Epidermal melanocyte (primary cell): ENCODE data around the gene SAP25.

ENCODE experiments used
- DNase-seq: peaks from one replicate; pipeline ENCODE4 v3.0.0; 2011; ENCODE audit warnings: low spot score; ENCODE audit not compliant: insufficient read length

SAP25 gene

DNA sequence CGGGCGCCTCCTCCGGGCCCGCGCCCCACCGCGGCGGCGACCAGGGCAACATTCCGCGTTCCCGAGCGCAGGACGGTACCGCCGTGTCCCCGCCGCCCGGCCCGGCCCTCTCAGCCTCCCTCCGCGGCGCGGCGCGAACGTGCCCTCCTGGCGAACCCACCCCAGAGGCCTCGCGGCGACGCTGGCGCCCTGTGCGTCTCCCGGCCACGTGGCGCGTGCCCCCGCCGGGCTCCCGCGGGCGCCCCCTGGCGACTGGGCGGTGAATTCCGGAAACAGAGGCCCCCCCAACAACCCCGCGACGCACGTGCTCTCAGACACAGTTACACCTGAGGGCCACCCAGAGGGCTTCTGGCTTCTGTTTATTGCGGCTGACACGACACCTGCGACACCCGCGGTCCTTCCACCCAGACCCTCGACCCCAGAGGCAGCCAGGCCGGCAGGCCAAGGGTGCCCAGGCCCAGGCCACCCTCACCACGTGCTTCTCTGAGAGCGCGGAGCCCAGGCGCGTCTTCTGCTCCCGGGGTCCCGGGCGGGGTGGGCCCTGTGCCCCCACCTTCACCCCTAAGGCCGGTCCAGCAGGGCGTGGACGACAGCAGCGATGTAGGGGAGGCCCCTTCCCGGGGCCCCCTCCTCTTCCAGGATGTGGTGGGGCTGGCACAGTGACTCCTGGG, at the start of gene SAP25:
Gene SAP25 (minus strand): TSS at position 210 of the 671 bp plus-strand sequence. CDS start 158 bp downstream, at position 52.
- DNase-seq = no peak

DNA sequence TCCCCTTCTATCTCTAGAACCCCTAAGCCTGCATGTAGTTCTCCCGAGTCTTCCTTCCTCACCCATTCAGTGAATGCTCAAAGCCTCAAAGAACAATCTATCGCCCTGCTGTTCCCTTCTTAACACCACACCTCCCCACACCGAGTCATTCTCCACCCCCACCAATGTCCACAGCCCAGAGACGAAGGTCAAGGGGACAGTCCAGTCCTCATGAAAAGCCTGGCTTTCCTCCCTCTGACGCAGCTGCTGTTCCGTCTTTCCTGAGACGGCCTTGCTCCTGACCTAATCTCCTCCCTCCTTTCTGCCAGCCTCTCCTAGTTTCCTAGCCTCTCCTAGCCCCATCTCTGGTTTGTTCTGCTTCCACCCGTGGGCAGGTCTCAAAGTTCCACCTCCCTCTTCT, 47.9 kb upstream of the SAP25 start:
- no peak for DNase-seq

DNA sequence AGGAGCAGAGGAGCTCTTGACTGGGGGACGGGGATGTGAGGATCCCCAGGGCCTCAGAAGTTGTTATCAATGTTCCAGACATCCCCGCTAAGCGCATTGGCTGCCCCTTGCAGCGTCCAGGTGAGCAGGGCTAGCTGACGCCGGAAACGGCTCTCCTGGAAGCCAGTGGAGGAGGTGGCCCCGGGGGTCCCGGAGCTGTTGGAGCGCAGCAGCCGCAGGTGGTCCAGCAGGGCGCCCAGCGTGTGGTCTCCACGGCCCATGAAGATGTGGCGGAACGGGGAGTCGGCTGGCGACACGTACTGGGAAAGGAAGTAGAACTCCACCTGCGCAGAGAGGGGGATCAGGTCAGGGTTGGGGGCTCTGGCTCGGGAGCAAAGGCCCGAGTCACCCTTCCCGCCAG, 47.1 kb upstream of the SAP25 start:
- DNase-seq = no peak

- DNase-seq = no peak
Observed at GRCh38 chr7:100620239-100620638, 46.5 kb upstream of the SAP25 start.

GRCh38 chr7:100614308-100614861, 40.7 kb upstream of the SAP25 start:
- DNase-seq = no peak

DNA sequence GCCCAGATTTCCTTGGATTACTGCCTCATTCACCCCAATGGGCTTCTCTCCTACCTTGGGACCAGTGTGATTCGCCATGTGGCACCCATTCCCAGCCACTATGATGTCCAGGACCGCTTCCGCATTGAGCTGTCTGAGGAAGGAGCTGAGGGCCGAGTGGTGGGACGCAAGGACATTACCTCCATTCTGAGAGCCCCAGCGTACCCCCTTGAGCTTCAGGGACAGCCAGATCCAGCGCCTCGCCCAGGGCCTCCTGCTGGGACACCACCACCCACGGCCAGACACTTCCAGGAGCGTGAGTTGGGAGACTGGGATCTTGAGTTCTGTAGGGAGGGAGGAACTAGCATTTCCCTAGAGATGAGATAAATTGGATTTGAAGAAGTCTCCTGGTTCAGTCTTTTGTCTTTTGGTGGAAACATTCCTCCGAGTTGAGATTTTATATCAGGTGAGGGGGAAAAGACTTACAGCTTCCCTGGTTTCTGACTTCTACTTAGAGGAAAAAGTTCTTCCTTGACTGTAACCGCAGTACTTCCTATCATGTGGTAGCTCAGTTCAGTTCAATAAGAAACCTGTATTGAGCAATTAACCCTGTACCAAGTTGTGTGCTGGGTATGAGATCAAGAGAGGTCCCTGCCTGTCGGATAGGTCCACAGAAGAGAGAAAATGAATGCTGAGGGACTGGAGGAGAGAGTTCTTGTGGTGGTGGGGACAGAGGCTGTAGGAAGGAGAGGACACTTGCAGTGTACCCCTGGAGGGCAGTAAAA, 39.9 kb upstream of the SAP25 start:
- no peak for DNase-seq

DNA sequence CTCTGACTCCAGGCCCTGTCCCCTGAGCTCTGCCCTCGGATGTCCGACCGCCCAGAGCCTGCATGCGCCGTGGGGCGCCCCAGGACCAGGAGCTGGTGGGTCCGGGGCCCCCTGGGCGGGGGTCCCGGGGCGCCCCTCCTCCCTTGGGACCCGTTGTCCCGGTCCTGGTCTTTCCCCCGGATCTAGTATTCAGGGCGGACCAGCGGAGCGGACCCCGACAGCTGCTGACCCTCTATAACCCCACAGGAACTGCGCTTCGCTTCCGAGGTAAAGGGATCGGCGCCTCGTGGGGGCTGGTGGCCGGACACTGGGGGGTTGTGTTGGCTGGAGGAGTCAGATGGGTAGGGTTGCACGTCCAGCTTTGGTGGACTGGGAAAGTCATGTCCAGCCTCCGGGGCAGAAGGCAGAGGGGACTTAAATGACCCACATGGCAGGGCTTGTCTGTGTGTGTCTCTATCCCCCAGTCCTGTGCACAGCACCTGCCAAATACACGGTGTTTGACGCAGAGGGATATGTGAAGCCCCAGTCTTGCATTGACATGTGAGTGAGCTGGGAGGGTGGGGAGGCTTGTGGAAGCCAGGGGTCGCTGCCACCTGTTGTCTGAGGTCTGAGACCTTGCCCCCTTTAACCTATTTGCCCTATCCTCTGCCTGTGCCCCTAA, 39.2 kb upstream of the SAP25 start:
- no peak for DNase-seq

DNA sequence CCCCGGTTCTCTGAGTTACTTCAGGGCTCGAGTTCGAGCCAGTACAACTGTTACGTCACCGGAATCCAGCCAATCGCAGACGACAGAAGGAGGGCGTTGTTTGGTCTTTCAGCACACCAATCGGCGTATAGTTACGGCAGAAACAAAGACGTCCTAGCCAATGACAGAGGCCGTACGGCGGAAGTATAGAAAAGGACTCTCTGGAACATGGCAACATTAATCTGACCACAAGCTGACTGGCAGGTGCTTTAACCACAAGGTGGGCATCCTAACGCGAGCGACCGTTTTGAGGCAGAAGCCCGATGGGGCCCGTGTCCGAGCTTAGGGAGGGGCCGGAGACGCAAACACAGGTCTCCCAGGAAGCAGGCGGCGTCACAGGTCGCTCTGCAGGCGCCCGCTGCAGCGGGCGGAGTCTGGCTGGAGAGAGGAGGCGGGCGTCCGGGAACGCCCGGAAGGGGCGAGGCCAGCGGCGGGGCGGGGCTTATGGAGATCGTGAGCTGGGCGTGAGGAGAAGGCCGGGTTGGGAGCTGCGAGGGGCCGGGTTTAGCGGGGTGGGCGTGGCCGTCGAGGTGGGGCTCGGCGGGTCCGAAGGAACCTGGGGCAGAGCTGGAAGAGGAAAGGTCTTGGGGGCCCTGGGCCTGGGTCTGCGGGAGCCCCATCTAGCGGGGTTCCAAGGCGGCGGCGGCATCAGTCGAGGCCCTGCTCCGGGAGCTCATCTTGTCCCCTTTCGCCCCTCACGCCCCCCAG, 38.5 kb upstream of the SAP25 start, which contains the start of gene MOSPD3:
Gene MOSPD3 (plus strand): TSS at position 558 of the 747 bp plus-strand sequence. CDS start 252 bp downstream, outside the sequence.
- DNase-seq = peak; percentile 100

DNA sequence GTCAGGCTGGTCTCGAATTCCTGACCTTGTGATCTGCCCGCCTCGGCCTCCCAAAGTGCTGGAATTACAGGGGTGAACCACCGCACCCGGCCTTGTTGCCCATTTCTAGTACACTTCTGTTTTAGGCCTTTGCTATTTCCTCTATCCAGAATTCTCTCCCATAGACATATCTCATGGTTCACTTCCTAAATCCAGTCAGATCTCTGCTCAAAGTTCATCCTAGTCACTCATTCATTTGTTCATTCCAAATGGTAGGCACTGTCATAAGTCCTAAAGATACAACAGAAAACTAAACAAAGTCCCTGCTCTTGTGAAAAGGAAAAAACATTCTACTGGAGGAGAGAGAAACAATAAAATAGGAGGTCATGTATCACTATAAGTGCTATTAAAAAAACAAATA, 36.3 kb upstream of the SAP25 start:
- no peak for DNase-seq

- no peak for DNase-seq
Observed at GRCh38 chr7:100607111-100607510, 33.4 kb upstream of the SAP25 start.

- no peak for DNase-seq
Observed at GRCh38 chr7:100606313-100606712, 32.6 kb upstream of the SAP25 start.

DNA sequence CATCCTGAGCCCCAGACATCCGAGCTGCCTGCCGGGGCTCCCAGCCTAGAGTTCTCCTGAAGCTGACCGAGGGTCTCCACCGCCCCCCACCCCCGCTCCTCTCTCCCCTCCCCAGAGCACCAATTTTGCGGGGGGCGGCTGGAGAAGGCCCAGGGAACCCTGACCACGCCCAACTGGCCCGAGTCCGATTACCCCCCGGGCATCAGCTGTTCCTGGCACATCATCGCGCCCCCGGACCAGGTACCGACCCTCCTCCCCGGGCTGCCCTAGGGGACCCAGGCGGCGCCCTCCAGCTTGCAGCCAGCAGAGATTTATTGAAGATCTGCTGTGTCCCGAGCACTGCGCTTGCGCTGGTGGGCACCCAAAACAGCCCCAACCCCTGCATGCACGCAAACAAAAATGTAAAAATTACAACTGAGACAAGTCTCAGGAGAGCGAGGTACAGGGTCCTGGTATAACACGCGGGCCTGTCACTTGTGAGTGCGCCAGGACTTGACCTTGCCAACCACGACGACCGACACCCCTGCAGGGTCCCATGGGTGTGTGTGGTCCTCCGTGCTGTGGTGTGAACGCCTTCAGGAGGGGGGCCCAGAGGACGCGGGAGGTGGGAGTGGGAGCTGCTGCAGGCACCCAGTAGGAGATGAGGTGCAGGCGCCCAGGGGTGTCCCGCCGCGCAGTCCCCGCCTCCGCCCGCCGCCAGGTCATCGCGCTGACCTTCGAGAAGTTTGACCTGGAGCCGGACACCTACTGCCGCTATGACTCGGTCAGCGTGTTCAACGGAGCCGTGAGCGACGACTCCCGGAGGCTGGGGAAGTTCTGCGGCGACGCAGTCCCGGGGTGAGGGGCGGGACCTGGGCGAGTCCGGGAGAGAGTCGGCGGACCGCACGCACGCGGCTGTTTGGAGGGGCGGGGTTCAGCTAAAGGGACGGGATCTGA, 31.5 kb upstream of the SAP25 start:
- no peak for DNase-seq

DNA sequence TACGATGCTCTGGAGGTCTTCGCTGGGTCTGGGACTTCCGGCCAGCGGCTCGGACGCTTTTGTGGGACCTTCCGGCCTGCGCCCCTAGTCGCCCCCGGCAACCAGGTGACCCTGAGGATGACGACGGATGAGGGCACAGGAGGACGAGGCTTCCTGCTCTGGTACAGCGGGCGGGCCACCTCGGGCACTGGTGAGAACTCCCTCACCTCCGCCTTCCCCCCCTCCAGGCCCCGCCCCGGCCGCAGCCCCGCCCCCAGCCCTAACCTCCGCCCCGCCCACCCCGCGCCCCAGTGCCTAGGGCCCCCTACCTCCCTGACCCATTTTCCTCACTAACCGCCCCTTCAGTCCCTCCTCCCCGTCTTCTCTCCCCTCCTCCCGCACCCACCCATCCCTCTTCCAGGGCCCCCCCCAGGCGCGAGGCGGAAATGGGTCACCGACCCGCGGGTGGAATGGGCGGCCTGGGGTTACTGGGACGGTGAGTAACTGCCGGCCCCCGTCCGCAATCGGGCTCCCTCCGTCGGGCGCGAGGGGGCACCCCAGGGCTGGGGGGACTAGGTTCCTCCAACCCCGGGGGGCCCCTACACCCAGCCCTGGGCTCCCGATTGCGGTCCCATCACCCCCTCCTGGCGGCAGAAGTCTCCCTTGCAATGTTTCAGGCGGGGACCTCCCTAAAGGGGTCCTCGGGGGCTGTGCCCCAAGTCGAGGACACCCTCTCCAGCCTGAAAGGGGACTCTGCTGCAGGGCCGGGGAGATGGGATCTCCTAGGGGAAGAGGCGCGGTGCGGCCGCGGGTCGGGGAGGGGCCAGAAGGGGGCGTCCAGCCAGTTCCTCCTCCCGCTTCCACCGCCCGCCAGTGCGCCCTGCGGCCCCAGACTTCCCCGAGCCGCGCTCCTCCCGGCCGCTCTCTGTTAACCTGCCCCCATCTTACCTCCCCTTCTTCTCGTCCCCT, 30.6 kb upstream of the SAP25 start:
- peak; percentile 80 for DNase-seq

GRCh38 chr7:100603726-100604027, 30.0 kb upstream of the SAP25 start:
- DNase-seq = no peak

GRCh38 chr7:100602889-100603725, 29.4 kb upstream of the SAP25 start:
- DNase-seq = peak; percentile 79

DNA sequence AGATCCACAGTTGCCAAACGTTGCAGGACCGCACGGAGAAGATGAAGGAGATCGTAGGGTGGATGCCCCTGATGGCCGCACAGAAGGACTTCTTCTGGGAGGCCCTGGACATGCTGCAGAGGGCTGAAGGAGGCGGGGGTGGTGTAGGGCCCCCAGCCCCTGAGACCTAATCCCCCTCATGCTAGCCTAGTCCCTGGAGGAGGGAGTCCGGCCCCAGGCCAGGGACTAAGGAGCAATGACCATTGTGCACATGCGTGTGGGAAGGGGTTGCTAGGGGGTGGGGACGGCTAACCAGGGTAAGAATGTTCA, 27.0 kb upstream of the SAP25 start:
- DNase-seq = no peak

- DNase-seq = no peak
Observed at GRCh38 chr7:100599911-100600729, 26.4 kb upstream of the SAP25 start.

GRCh38 chr7:100598425-100598824, 24.7 kb upstream of the SAP25 start:
- no peak for DNase-seq
